IPS-15b (cell line): ENCODE measurements around the gene THBS3.
"Not testable (repeated sequence)": the region's sequence is repeated elsewhere in the genome, so short reads cannot be mapped to it uniquely, and the experiment has no call there.

Experiments used
- H3K27me3 ChIP-seq: one replicate; pipeline ENCODE4 v1.6.1; 2013; ENCODE audit warnings: low read length; ENCODE audit not compliant: control insufficient read depth, insufficient read depth
- H3K36me3 ChIP-seq: one replicate; pipeline ENCODE4 v1.6.1; 2013; ENCODE audit warnings: low read length; ENCODE audit not compliant: control insufficient read depth, insufficient read depth
- H3K4me1 ChIP-seq: one replicate; pipeline ENCODE4 v1.6.1; 2013; ENCODE audit warnings: mild to moderate bottlenecking, low read length; ENCODE audit not compliant: control insufficient read depth, insufficient read depth
- H3K4me3 ChIP-seq: one replicate; pipeline ENCODE4 v1.5.1; 2013; ENCODE audit warnings: low read depth, low read length
- H3K9ac ChIP-seq: one replicate; pipeline ENCODE4 v1.6.1; 2013; ENCODE audit warnings: low read depth, mild to moderate bottlenecking, low read length
- H3K9me3 ChIP-seq: one replicate; pipeline ENCODE4 v1.6.1; 2013; ENCODE audit warnings: mild to moderate bottlenecking, low read length; ENCODE audit not compliant: control insufficient read depth, insufficient read depth

THBS3 gene

GRCh38 chr1:155200920-155201319 lies 6.8 kb downstream of the THBS3 start:
- H3K27me3 ChIP-seq: no peaks in the 10 kb centered on the region
- H3K9ac ChIP-seq: no peak overlapping the region
- no peak overlapping the region for H3K4me3 ChIP-seq
- H3K36me3 ChIP-seq: peaks cover 59% of the 10 kb centered on the region
- H3K9me3 ChIP-seq: no peaks in the 10 kb centered on the region
- H3K4me1 ChIP-seq: peaks cover 10% of the 10 kb centered on the region

- H3K4me1 ChIP-seq: peaks cover 10% of the 10 kb centered on the region
- no peaks in the 10 kb centered on the region for H3K27me3 ChIP-seq
- no peak overlapping the region for H3K4me3 ChIP-seq
- H3K9ac ChIP-seq: no peak overlapping the region
- no peaks in the 10 kb centered on the region for H3K9me3 ChIP-seq
- H3K36me3 ChIP-seq: peaks cover 59% of the 10 kb centered on the region
Observed at GRCh38 chr1:155199792-155200191, 7.9 kb downstream of the THBS3 start.

- Histone ChIP-seq H3K9me3 (no peaks in the 10 kb centered on the region), H3K36me3 (peaks cover 59% of the 10 kb centered on the region), H3K27me3 (no peaks in the 10 kb centered on the region), H3K9ac (no peak overlapping the region), H3K4me3 (no peak overlapping the region), H3K4me1 (peaks cover 10% of the 10 kb centered on the region)
Observed at GRCh38 chr1:155198547-155198906, 9.2 kb downstream of the THBS3 start.

- H3K4me3 ChIP-seq: no peak overlapping the region
- H3K9me3 ChIP-seq: no peaks in the 10 kb centered on the region
- peaks cover 58% of the 10 kb centered on the region for H3K36me3 ChIP-seq
- peaks cover 10% of the 10 kb centered on the region for H3K4me1 ChIP-seq
- no peaks in the 10 kb centered on the region for H3K27me3 ChIP-seq
- no peak overlapping the region for H3K9ac ChIP-seq
Observed at GRCh38 chr1:155197901-155198546, 9.7 kb downstream of the THBS3 start.

GRCh38 chr1:155196893-155197638 lies 10.6 kb downstream of the THBS3 start:
- Histone ChIP-seq H3K36me3 (peaks cover 50% of the 10 kb centered on the region), H3K9me3 (no peaks in the 10 kb centered on the region), H3K4me1 (peaks cover 13% of the 10 kb centered on the region), H3K4me3 (peak overlapping the region; percentile 38), H3K9ac (peak overlapping the region; percentile 2), H3K27me3 (no peaks in the 10 kb centered on the region)

- H3K27me3 ChIP-seq: no peaks in the 10 kb centered on the region
- H3K4me1 ChIP-seq: peaks cover 13% of the 10 kb centered on the region
- peak overlapping the region; percentile 99 for H3K4me3 ChIP-seq
- H3K9me3 ChIP-seq: no peaks in the 10 kb centered on the region
- H3K9ac ChIP-seq: peak overlapping the region; percentile 79
- peaks cover 43% of the 10 kb centered on the region for H3K36me3 ChIP-seq
Observed at GRCh38 chr1:155196103-155196892, 11.4 kb downstream of the THBS3 start.

GRCh38 chr1:155195201-155196102 lies 12.2 kb downstream of the THBS3 start:
- Histone ChIP-seq H3K9me3 (no peaks in the 10 kb centered on the region), H3K27me3 (no peaks in the 10 kb centered on the region), H3K9ac (peak overlapping the region; percentile 79), H3K36me3 (peaks cover 35% of the 10 kb centered on the region), H3K4me3 (peak overlapping the region; percentile 99), H3K4me1 (peaks cover 13% of the 10 kb centered on the region)

GRCh38 chr1:155193991-155194240 lies 13.8 kb downstream of the THBS3 start:
- H3K4me1 ChIP-seq: peaks cover 13% of the 10 kb centered on the region
- H3K9me3 ChIP-seq, H3K27me3 ChIP-seq: not testable (repeated sequence)
- peaks cover 25% of the 10 kb centered on the region for H3K36me3 ChIP-seq
- H3K4me3 ChIP-seq: peak overlapping the region; percentile 99
- H3K9ac ChIP-seq: peak overlapping the region; percentile 87

DNA sequence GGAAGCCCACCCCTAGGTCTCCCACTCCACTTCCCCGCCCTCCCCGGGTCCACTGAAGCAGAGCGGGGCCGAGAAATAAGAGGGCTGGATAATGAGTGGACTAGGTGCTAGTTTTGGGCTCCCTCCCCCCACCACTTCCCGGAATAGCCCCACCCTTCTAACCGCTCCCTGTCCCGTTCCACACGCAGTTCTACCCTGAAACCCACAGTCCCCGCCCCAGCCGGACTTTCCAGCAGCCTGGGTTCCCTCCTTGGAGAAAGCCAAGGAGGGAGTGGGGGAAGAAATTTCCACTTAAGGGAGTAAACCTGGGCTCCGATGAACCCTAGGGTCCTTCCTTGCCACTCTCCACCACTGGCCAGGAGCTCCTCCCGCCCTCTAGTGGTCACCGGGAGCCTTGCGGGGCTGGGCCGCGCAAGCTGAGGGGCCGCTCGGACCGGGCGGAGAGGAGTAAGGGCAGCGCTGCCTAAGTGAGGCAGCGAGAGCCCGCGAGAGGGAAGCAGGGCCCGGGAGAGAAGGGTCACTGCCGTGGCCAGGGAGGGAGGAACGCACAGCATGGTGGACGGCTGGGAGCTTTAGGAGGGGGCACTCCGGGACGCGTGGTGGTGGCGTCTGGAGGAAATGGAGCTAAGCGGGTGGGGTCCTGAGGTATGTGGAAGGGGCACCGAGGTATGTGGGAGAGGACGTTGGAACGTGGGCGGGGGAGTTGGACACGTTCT lies 14.3 kb downstream of the THBS3 start:
- Histone ChIP-seq H3K9me3 (no peaks in the 10 kb centered on the region), H3K9ac (peak overlapping the region; percentile 87), H3K36me3 (peaks cover 21% of the 10 kb centered on the region), H3K4me3 (peak overlapping the region; percentile 99), H3K4me1 (peaks cover 13% of the 10 kb centered on the region), H3K27me3 (no peaks in the 10 kb centered on the region)

GRCh38 chr1:155192346-155193274 lies 15.1 kb downstream of the THBS3 start:
- peak overlapping the region; percentile 99 for H3K4me3 ChIP-seq
- peaks cover 13% of the 10 kb centered on the region for H3K4me1 ChIP-seq
- H3K9me3 ChIP-seq: no peaks in the 10 kb centered on the region
- H3K27me3 ChIP-seq: no peaks in the 10 kb centered on the region
- no peak overlapping the region for H3K9ac ChIP-seq
- peaks cover 13% of the 10 kb centered on the region for H3K36me3 ChIP-seq
